Fibroblast of lung (primary cell): ENCODE data around the gene MFAP3. TPM values are rescaled to one million over a fixed set of nuclear protein-coding genes. Genes with fewer than 3 reads are reported as not detected.

Source experiments
- DNase-seq, 2 donors: peaks; one replicate each; pipeline versions ENCODE4 v3.0.0 to v3.0.0-alpha.2; 2010; ENCODE audit warnings: low read depth in 2 of 2
- H2AFZ ChIP-seq: 2 replicates; pipeline ENCODE4 v1.5.1; 2012; ENCODE audit warnings: low read length, control low read depth, inconsistent platforms
- H3K27ac ChIP-seq: 2 replicates; pipeline ENCODE4 v1.5.1; 2011; ENCODE audit warnings: low read length, control low read depth; ENCODE audit not compliant: insufficient read depth
- H3K27me3 ChIP-seq: 2 replicates; pipeline ENCODE4 v1.5.1; 2011; ENCODE audit warnings: mild to moderate bottlenecking, low read length; ENCODE audit not compliant: control insufficient read depth, insufficient read depth
- H3K36me3 ChIP-seq: 2 replicates; pipeline ENCODE4 v1.5.1; 2011; ENCODE audit warnings: low read length; ENCODE audit not compliant: control insufficient read depth, insufficient read depth
- H3K4me1 ChIP-seq: 2 replicates; pipeline ENCODE4 v1.5.1; 2011; ENCODE audit warnings: low read length; ENCODE audit not compliant: control insufficient read depth, insufficient read depth; ENCODE audit errors: extremely low read depth
- H3K4me2 ChIP-seq: 2 replicates; pipeline ENCODE4 v1.5.1; 2011; ENCODE audit warnings: low read length, control low read depth; ENCODE audit not compliant: insufficient read depth; ENCODE audit errors: extremely low read depth
- H3K4me3 ChIP-seq, 4 experiments: fragments of 200-600 bp in 1 of 4; sonication (generic) in 1 of 4; replicated peaks in 1 of 4; 2 replicates each; pipeline ENCODE4 v1.5.1; 2011 to 2016; ENCODE audit warnings: low read length in 4 of 4, low read depth in 3 of 4, mild to moderate bottlenecking in 3 of 4, control low read depth in 2 of 4, inconsistent platforms in 1 of 4, mixed read lengths in 1 of 4; ENCODE audit not compliant: insufficient read depth in 1 of 4; ENCODE audit errors: control extremely low read depth in 1 of 4
- H3K79me2 ChIP-seq: 2 replicates; pipeline ENCODE4 v1.5.1; 2012; ENCODE audit warnings: mild to moderate bottlenecking, low read length, inconsistent platforms; ENCODE audit not compliant: control insufficient read depth, insufficient read depth
- H3K9ac ChIP-seq: 2 replicates; pipeline ENCODE4 v1.5.1; 2011; ENCODE audit warnings: mild to moderate bottlenecking, low read length, control low read depth; ENCODE audit not compliant: insufficient read depth
- H3K9me3 ChIP-seq: 2 replicates; pipeline ENCODE4 v1.5.1; 2012; ENCODE audit warnings: low read depth, low read length; ENCODE audit not compliant: control insufficient read depth, insufficient read depth
- H4K20me1 ChIP-seq: 2 replicates; pipeline ENCODE4 v1.5.1; 2011; ENCODE audit warnings: low read length; ENCODE audit not compliant: control insufficient read depth, insufficient read depth; ENCODE audit errors: extremely low read depth
- CTCF ChIP-seq, 2 donors: IDR thresholded peaks in 1 of 2; conservative IDR thresholded peaks in 1 of 2; 1 replicate in 1 of 2; 2 replicates in 1 of 2; pipeline ENCODE4 v1.5.1; 2011 to 2012; ENCODE audit warnings: low read length in 2 of 2, control low read depth in 1 of 2, inconsistent platforms in 1 of 2, low read depth in 1 of 2, mild to moderate bottlenecking in 1 of 2
- EZH2 ChIP-seq: IDR thresholded peaks from 2 replicates; pipeline ENCODE4 v1.5.1; 2012; ENCODE audit warnings: low read length, control low read depth, mild to moderate bottlenecking; ENCODE audit errors: missing control alignments
- polyA plus RNA-seq, 2 donors: library from polyadenylated mRNA; depleted of rRNA in 1 of 2; stranded (reverse) in 1 of 2; unstranded in 1 of 2; fragments of >200 nt; gene quantifications; 2 replicates each; pipeline ENCODE4 v1.2.1, GENCODE V29; 2011 to 2012; ENCODE audit warnings: missing spikeins in 1 of 2
- total RNA-seq: library from RNA; depleted of rRNA; stranded (reverse); fragments of >200 nt; gene quantifications from 2 replicates; pipeline ENCODE4 v1.2.1, GENCODE V29; 2014

MFAP3 gene
- total and polyA plus RNA-seq, 2 donors (not counting 1 experiment from before 2014, with no cell fraction given): 62.2 to 63.3 TPM

GRCh38 chr5:154059583-154059982 lies 20.8 kb downstream of the MFAP3 start:
- H3K79me2 ChIP-seq: no peaks in the 10 kb centered on the region
- H3K9ac ChIP-seq: no peak overlapping the region
- no peaks in the 10 kb centered on the region for H3K36me3 ChIP-seq
- H3K4me2 ChIP-seq: no peak overlapping the region
- no peak overlapping the region for H3K27ac ChIP-seq
- H4K20me1 ChIP-seq: no peaks in the 10 kb centered on the region
- no peak for DNase-seq
- TF ChIP-seq EZH2 (no peak), CTCF (conservative IDR thresholded peaks at IDR 0.05 in 1 of 2, IDR thresholded peaks at IDR 0.05 in 1 of 2; ENCODE audit: low read depth in 1 of 2, low read length in 2 of 2) (no peak)
- H3K4me1 ChIP-seq: no peaks in the 10 kb centered on the region
- no peak overlapping the region for H2AFZ ChIP-seq
- no peak overlapping the region for H3K4me3 ChIP-seq
- no peaks in the 10 kb centered on the region for H3K9me3 ChIP-seq
- no peaks in the 10 kb centered on the region for H3K27me3 ChIP-seq

GRCh38 chr5:154060606-154061005 lies 21.8 kb downstream of the MFAP3 start:
- Histone ChIP-seq H3K27ac (no peak overlapping the region), H2AFZ (no peak overlapping the region), H3K4me3 (no peak overlapping the region), H3K4me1 (no peaks in the 10 kb centered on the region), H4K20me1 (no peaks in the 10 kb centered on the region), H3K9ac (no peak overlapping the region), H3K4me2 (no peak overlapping the region), H3K9me3 (no peaks in the 10 kb centered on the region), H3K36me3 (no peaks in the 10 kb centered on the region), H3K27me3 (no peaks in the 10 kb centered on the region), H3K79me2 (no peaks in the 10 kb centered on the region)
- DNase-seq: no peak
- TF ChIP-seq EZH2 (no peak), CTCF (conservative IDR thresholded peaks at IDR 0.05 in 1 of 2, IDR thresholded peaks at IDR 0.05 in 1 of 2; ENCODE audit: low read depth in 1 of 2, low read length in 2 of 2) (no peak)

GRCh38 chr5:154063372-154063771 lies 24.6 kb downstream of the MFAP3 start:
- Histone ChIP-seq H3K9ac (no peak overlapping the region), H3K4me3 (no peak overlapping the region), H3K4me2 (no peak overlapping the region), H3K27me3 (no peaks in the 10 kb centered on the region), H3K36me3 (no peaks in the 10 kb centered on the region), H4K20me1 (no peaks in the 10 kb centered on the region), H2AFZ (no peak overlapping the region), H3K4me1 (no peaks in the 10 kb centered on the region), H3K9me3 (no peaks in the 10 kb centered on the region), H3K79me2 (no peaks in the 10 kb centered on the region), H3K27ac (no peak overlapping the region)
- no peak for TF ChIP-seq EZH2
- TF ChIP-seq CTCF (conservative IDR thresholded peaks at IDR 0.05 in 1 of 2, IDR thresholded peaks at IDR 0.05 in 1 of 2; ENCODE audit: low read depth in 1 of 2, low read length in 2 of 2): no peak
- no peak for DNase-seq
